Measurements from ENCODE around the gene GNA12. TPM values are rescaled to one million over a fixed set of nuclear protein-coding genes. Genes with fewer than 3 reads are reported as not detected.
"Not testable (repeated sequence)": the region's sequence is repeated elsewhere in the genome, so short reads cannot be mapped to it uniquely, and the experiment has no call there.

GNA12 gene
- polyA plus RNA-seq, 1 donor (not counting 4 experiments of a cell fraction or from before 2014, with no cell fraction given): 35.5 TPM

DNA sequence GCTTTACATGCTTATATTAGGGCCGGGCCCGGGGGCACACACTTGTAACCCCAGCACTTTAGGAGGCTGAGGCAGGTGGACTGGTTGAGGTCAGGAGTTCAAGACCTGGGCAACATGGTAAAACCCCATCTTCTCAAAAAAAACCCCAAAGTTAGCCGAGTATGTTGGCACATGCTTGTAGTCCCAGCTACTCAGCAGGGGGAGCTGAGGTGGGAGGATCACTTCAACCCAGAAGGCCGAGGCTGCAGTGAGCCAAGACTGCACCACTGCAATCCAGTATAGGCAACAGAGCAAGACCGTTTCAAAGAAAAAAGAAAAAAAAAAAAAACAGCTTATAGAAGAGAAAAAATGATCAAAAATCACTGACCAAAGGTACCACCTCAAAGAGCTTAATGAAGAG, 93.0 kb downstream of the GNA12 start:
- H3K9me1 ChIP-seq (ENCODE audit: control insufficient read depth, extremely low read depth, insufficient read depth, low read length): no peaks in the 10 kb centered on the region
- DNase-seq (ENCODE audit: low read depth, low spot score): no peak
- H3K27ac ChIP-seq (ENCODE audit: control insufficient read depth, insufficient read depth, low read length): no peak overlapping the region
- no peak for TF ChIP-seq EZH2 (IDR thresholded peaks at IDR 0.05; ENCODE audit: low read length)
- TF ChIP-seq, protein P1, sequence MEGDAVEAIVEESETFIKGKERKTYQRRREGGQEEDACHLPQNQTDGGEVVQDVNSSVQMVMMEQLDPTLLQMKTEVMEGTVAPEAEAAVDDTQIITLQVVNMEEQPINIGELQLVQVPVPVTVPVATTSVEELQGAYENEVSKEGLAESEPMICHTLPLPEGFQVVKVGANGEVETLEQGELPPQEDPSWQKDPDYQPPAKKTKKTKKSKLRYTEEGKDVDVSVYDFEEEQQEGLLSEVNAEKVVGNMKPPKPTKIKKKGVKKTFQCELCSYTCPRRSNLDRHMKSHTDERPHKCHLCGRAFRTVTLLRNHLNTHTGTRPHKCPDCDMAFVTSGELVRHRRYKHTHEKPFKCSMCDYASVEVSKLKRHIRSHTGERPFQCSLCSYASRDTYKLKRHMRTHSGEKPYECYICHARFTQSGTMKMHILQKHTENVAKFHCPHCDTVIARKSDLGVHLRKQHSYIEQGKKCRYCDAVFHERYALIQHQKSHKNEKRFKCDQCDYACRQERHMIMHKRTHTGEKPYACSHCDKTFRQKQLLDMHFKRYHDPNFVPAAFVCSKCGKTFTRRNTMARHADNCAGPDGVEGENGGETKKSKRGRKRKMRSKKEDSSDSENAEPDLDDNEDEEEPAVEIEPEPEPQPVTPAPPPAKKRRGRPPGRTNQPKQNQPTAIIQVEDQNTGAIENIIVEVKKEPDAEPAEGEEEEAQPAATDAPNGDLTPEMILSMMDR (optimal IDR thresholded peaks at IDR 0.05 in 1 of 3, IDR thresholded peaks at IDR 0.05 in 1 of 3, conservative IDR thresholded peaks at IDR 0.05 in 1 of 3; ENCODE audit: extremely low read depth in 1 of 3, insufficient read depth in 2 of 3, low read length in 3 of 3): no peak
- H3K4me3 ChIP-seq (ENCODE audit: control insufficient read depth in 2 of 3, extremely low read depth in 1 of 3, insufficient read depth in 2 of 3, low read depth in 1 of 3, low read length in 3 of 3): no peak overlapping the region
- H3K36me3 ChIP-seq (ENCODE audit: control insufficient read depth in 2 of 2, extremely low read depth in 1 of 2, insufficient read depth in 2 of 2, low read length in 2 of 2): peaks cover 0 to 3% of the 10 kb centered on the region in 2 experiments
- H3K9me3 ChIP-seq (ENCODE audit: control insufficient read depth, low read depth, low read length): no peaks in the 10 kb centered on the region
- H4K20me1 ChIP-seq (ENCODE audit: control insufficient read depth, extremely low read depth, insufficient read depth, low read length): no peaks in the 10 kb centered on the region
- H3K4me2 ChIP-seq (ENCODE audit: control insufficient read depth, extremely low read depth, insufficient read depth, low read depth, low read length): no peak overlapping the region
- H3K79me2 ChIP-seq (ENCODE audit: control insufficient read depth, insufficient read depth, low read length): peaks cover 20% of the 10 kb centered on the region
- no peak for FAIRE-seq
- H3K9ac ChIP-seq (ENCODE audit: control insufficient read depth, extremely low read depth, insufficient read depth, low read length): no peak overlapping the region
- H3K27me3 ChIP-seq (ENCODE audit: control insufficient read depth, extremely low read depth, insufficient read depth, low read length): no peaks in the 10 kb centered on the region
- no peaks in the 10 kb centered on the region for H3K4me1 ChIP-seq (ENCODE audit: control insufficient read depth, extremely low read depth, insufficient read depth, low read length)
- no peak overlapping the region for H2AFZ ChIP-seq (ENCODE audit: control insufficient read depth, low read length)
- dilution Hi-C loops (cut with MboI; ENCODE audit: extremely low pct_ligation_motif_present, low sequenced_read_pairs): no loop called here

DNA sequence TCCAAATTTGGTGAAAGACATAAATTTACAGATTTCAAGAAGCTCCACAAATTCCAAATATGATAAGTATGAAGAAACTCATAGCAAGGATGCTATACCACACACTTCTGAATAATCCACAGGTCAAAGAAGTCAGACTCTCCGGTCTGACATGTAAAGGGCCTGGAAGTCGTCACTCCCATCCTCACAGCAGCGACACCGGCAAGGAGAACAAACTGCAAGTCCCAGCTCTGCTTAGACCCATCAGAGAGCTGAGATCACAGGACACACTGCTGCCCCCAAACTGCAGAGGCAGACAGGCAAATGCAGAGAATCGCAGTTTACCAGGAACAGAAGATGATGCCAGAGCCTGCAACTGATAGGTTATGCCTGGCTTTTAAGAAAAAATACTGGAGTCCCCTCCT, 94.1 kb downstream of the GNA12 start:
- Histone ChIP-seq H3K9me3 (ENCODE audit: control insufficient read depth, low read depth, low read length) (no peaks in the 10 kb centered on the region), H3K27ac (ENCODE audit: control insufficient read depth, insufficient read depth, low read length) (no peak overlapping the region), H3K27me3 (ENCODE audit: control insufficient read depth, extremely low read depth, insufficient read depth, low read length) (no peaks in the 10 kb centered on the region), H3K36me3 (ENCODE audit: control insufficient read depth in 2 of 2, extremely low read depth in 1 of 2, insufficient read depth in 2 of 2, low read length in 2 of 2) (peaks cover 0 to 2% of the 10 kb centered on the region in 2 experiments), H4K20me1 (ENCODE audit: control insufficient read depth, extremely low read depth, insufficient read depth, low read length) (no peaks in the 10 kb centered on the region), H3K4me2 (ENCODE audit: control insufficient read depth, extremely low read depth, insufficient read depth, low read depth, low read length) (no peak overlapping the region), H3K4me3 (ENCODE audit: control insufficient read depth in 2 of 3, extremely low read depth in 1 of 3, insufficient read depth in 2 of 3, low read depth in 1 of 3, low read length in 3 of 3) (no peak overlapping the region), H3K4me1 (ENCODE audit: control insufficient read depth, extremely low read depth, insufficient read depth, low read length) (no peaks in the 10 kb centered on the region), H3K79me2 (ENCODE audit: control insufficient read depth, insufficient read depth, low read length) (peaks cover 18% of the 10 kb centered on the region), H2AFZ (ENCODE audit: control insufficient read depth, low read length) (no peak overlapping the region), H3K9me1 (ENCODE audit: control insufficient read depth, extremely low read depth, insufficient read depth, low read length) (no peaks in the 10 kb centered on the region), H3K9ac (ENCODE audit: control insufficient read depth, extremely low read depth, insufficient read depth, low read length) (no peak overlapping the region)
- TF ChIP-seq EZH2 (IDR thresholded peaks at IDR 0.05; ENCODE audit: low read length): no peak
- TF ChIP-seq, protein P1 (optimal IDR thresholded peaks at IDR 0.05 in 1 of 3, IDR thresholded peaks at IDR 0.05 in 1 of 3, conservative IDR thresholded peaks at IDR 0.05 in 1 of 3; ENCODE audit: extremely low read depth in 1 of 3, insufficient read depth in 2 of 3, low read length in 3 of 3): no peak
- FAIRE-seq: no peak
- DNase-seq (ENCODE audit: low read depth, low spot score): no peak
- dilution Hi-C loops (cut with MboI; ENCODE audit: extremely low pct_ligation_motif_present, low sequenced_read_pairs): no loop called here

DNA sequence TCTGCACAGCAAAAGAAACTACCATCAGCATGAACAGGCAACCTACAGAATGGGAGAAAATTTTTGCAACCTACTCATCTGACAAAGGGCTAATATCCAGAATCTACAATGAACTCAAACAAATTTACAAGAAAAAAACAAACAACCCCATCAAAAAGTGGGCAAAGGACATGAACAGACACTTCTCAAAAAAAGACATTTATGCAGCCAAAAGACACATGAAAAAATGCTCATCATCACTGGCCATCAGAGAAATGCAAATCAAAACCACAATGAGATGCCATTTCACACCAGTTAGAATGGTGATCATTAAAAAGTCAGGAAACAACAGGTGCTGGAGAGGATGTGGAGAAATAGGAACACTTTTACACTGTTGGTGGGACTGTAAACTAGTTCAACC, 95.4 kb downstream of the GNA12 start:
- H4K20me1 ChIP-seq (ENCODE audit: control insufficient read depth, extremely low read depth, insufficient read depth, low read length); H3K4me2 ChIP-seq (ENCODE audit: control insufficient read depth, extremely low read depth, insufficient read depth, low read depth, low read length); H3K4me3 ChIP-seq (ENCODE audit: control insufficient read depth in 2 of 3, extremely low read depth in 1 of 3, insufficient read depth in 2 of 3, low read depth in 1 of 3, low read length in 3 of 3); H3K36me3 ChIP-seq (ENCODE audit: control insufficient read depth in 2 of 2, extremely low read depth in 1 of 2, insufficient read depth in 2 of 2, low read length in 2 of 2); H3K9me1 ChIP-seq (ENCODE audit: control insufficient read depth, extremely low read depth, insufficient read depth, low read length); H3K4me1 ChIP-seq (ENCODE audit: control insufficient read depth, extremely low read depth, insufficient read depth, low read length); H2AFZ ChIP-seq (ENCODE audit: control insufficient read depth, low read length); H3K9ac ChIP-seq (ENCODE audit: control insufficient read depth, extremely low read depth, insufficient read depth, low read length); H3K27ac ChIP-seq (ENCODE audit: control insufficient read depth, insufficient read depth, low read length); H3K27me3 ChIP-seq (ENCODE audit: control insufficient read depth, extremely low read depth, insufficient read depth, low read length); dilution Hi-C loops (cut with MboI; ENCODE audit: extremely low pct_ligation_motif_present, low sequenced_read_pairs); DNase-seq (ENCODE audit: low read depth, low spot score); FAIRE-seq; H3K9me3 ChIP-seq (ENCODE audit: control insufficient read depth, low read depth, low read length): not testable (repeated sequence)
- peaks cover 16% of the 10 kb centered on the region for H3K79me2 ChIP-seq (ENCODE audit: control insufficient read depth, insufficient read depth, low read length)

DNA sequence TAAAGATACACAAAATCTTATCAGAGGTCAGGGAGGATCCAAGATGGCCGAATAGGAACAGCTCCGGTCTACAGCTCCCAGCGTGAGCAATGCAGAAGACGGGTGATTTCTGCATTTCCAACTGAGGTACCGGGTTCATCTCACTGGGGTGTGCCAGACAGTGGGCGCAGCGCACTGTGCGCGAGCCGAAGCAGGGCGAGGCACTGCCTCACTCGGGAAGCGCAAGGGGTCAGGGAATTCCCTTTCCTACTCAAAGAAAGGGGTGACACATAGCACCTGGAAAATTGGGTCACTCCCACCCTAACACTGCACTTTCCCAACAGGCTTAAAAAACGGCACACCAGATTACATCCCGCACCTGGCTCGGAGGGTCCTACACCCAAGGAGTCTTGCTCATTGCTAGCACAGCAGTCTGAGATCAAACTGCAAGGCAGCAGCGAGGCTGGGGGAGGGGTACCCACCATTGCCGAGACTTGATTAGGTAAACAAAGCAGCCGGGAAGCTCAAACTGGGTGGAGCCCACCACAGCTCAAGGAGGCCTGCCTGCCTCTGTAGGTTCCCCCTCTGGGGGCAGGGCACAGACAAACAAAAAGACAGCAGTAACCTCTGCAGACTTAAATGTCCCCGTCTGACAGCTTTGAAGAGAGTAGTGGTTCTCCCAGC, 100.5 kb downstream of the GNA12 start:
- dilution Hi-C loops (cut with MboI; ENCODE audit: extremely low pct_ligation_motif_present, low sequenced_read_pairs); DNase-seq (ENCODE audit: low read depth, low spot score); H4K20me1 ChIP-seq (ENCODE audit: control insufficient read depth, extremely low read depth, insufficient read depth, low read length); H3K9ac ChIP-seq (ENCODE audit: control insufficient read depth, extremely low read depth, insufficient read depth, low read length); H3K27ac ChIP-seq (ENCODE audit: control insufficient read depth, insufficient read depth, low read length); H3K36me3 ChIP-seq (ENCODE audit: control insufficient read depth in 2 of 2, extremely low read depth in 1 of 2, insufficient read depth in 2 of 2, low read length in 2 of 2); H3K79me2 ChIP-seq (ENCODE audit: control insufficient read depth, insufficient read depth, low read length); FAIRE-seq; H3K4me3 ChIP-seq (ENCODE audit: control insufficient read depth in 2 of 3, extremely low read depth in 1 of 3, insufficient read depth in 2 of 3, low read depth in 1 of 3, low read length in 3 of 3); H2AFZ ChIP-seq (ENCODE audit: control insufficient read depth, low read length); H3K27me3 ChIP-seq (ENCODE audit: control insufficient read depth, extremely low read depth, insufficient read depth, low read length); H3K9me3 ChIP-seq (ENCODE audit: control insufficient read depth, low read depth, low read length); H3K4me1 ChIP-seq (ENCODE audit: control insufficient read depth, extremely low read depth, insufficient read depth, low read length); H3K9me1 ChIP-seq (ENCODE audit: control insufficient read depth, extremely low read depth, insufficient read depth, low read length); H3K4me2 ChIP-seq (ENCODE audit: control insufficient read depth, extremely low read depth, insufficient read depth, low read depth, low read length): not testable (repeated sequence)

All from keratinocyte (primary cell).